Tibial nerve (tissue), 4 donors: ENCODE data around the gene CDK16.

Experiments
- EP300 ChIP-seq, 2 donors: sonication (generic); formaldehyde crosslinking; IDR thresholded peaks; one replicate each; pipeline ENCODE4 v1.6.1; 2017; ENCODE audit warnings: antibody characterized with exemption in 2 of 2, mild to moderate bottlenecking in 1 of 2
- TF ChIP-seq, protein P1 (sequence below), 5 experiments: fragments of 200-600 bp in 3 of 5; fragments of 450-650 bp in 2 of 5; sonication (generic) in 3 of 5; IDR thresholded peaks; one replicate each; pipeline ENCODE4 v1.5.1; 2016 to 2019; ENCODE audit warnings: antibody characterized with exemption in 5 of 5, mild to moderate bottlenecking in 3 of 5, moderate library complexity in 2 of 5

DNA sequence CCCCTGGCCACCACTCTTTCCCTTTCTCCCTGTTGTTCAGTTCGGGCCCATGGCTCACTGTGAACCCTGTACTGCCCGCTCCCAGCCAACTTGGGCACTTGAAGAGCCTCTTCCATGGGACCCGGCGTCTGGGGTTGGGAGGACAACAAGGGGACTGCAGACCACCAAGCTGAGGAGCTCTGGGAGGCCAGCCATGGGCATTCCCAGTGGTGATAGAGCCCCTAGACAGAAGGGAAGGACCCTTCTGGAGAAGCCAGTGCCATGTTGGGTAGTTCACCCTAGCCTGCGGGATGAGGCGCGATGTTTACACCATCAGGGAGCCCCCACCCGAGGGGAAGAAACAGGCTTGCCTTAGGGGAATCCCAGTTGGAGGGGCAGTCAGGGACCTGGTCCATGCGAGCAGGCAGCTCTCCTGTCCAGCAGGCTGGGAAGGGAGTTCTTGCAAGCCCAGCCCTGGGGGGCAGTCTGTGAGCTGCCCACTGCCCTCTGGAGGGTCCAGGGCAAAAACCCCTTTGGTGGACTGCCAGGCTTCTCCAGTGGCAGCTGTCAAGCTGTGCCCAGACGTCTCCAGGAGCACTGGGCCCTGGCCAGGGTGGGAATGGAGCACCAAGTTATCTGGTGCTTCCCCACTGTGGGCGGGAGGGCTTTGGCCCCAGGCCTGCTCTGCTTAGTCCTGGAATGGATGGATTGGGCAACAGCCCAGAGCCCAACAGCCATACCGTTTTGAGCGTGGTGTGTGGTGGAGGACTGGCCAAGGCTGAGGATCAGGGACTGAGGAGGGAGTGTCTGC, 48.6 kb upstream of the CDK16 start:
- TF ChIP-seq, protein P1, sequence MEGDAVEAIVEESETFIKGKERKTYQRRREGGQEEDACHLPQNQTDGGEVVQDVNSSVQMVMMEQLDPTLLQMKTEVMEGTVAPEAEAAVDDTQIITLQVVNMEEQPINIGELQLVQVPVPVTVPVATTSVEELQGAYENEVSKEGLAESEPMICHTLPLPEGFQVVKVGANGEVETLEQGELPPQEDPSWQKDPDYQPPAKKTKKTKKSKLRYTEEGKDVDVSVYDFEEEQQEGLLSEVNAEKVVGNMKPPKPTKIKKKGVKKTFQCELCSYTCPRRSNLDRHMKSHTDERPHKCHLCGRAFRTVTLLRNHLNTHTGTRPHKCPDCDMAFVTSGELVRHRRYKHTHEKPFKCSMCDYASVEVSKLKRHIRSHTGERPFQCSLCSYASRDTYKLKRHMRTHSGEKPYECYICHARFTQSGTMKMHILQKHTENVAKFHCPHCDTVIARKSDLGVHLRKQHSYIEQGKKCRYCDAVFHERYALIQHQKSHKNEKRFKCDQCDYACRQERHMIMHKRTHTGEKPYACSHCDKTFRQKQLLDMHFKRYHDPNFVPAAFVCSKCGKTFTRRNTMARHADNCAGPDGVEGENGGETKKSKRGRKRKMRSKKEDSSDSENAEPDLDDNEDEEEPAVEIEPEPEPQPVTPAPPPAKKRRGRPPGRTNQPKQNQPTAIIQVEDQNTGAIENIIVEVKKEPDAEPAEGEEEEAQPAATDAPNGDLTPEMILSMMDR (IDR thresholded peaks at IDR 0.05), result no peak
- TF ChIP-seq EP300 (IDR thresholded peaks at IDR 0.05), result no peak
